Panc1 (cell line): ENCODE data around the gene CAVIN4.

Source experiments
- CTCF ChIP-seq: fragments of 450-650 bp; IDR thresholded peaks from 2 replicates; pipeline ENCODE4 v1.5.1; 2017; ENCODE audit warnings: mild to moderate bottlenecking
- POLR2AphosphoS5 ChIP-seq: IDR thresholded peaks from 2 replicates; pipeline ENCODE4 v1.6.1; 2012; ENCODE audit warnings: mild to moderate bottlenecking, low read depth, low read length, moderate library complexity
- REST ChIP-seq, 2 experiments: IDR thresholded peaks; 2 replicates each; pipeline ENCODE4 v1.6.1; 2011 to 2012; ENCODE audit warnings: low read depth in 2 of 2, control low read depth in 1 of 2, low read length in 1 of 2, mild to moderate bottlenecking in 1 of 2, moderate library complexity in 1 of 2; ENCODE audit not compliant: insufficient read depth in 1 of 2
- SIN3A ChIP-seq: IDR thresholded peaks from 2 replicates; pipeline ENCODE4 v1.6.1; 2012; ENCODE audit warnings: low read depth, mild to moderate bottlenecking, low read length, moderate library complexity, borderline replicate concordance; ENCODE audit not compliant: insufficient read depth

- TF ChIP-seq CTCF, result no peak
- TF ChIP-seq POLR2AphosphoS5, result no peak
- TF ChIP-seq REST (IDR thresholded peaks at IDR 0.05; ENCODE audit: insufficient read depth in 1 of 2, low read depth in 2 of 2, low read length in 1 of 2), result no peak
- no peak for TF ChIP-seq SIN3A
Observed at GRCh38 chr9:100590481-100590880, 12.6 kb downstream of the CAVIN4 start.
